H9 (cell line): Measurements from ENCODE around the gene C5orf22. TPM values are rescaled to one million over a fixed set of nuclear protein-coding genes. Genes with fewer than 3 reads are reported as not detected.

Source experiments
- DNase-seq: peaks from one replicate; pipeline ENCODE4 v3.0.0-alpha.2; 2017
- H2AFZ ChIP-seq: one replicate; pipeline ENCODE4 v1.6.1; 2013; ENCODE audit warnings: mild to moderate bottlenecking, low read length, control low read depth, moderate library complexity
- H2AK5ac ChIP-seq: 2 replicates; pipeline ENCODE4 v1.6.1; 2013; ENCODE audit warnings: low read length, control low read depth, mixed read lengths; ENCODE audit not compliant: insufficient read length
- H2BK120ac ChIP-seq: one replicate; pipeline ENCODE4 v1.6.1; 2013; ENCODE audit warnings: low read depth, mild to moderate bottlenecking, low read length, control low read depth, inconsistent platforms; ENCODE audit not compliant: poor library complexity, severe bottlenecking
- H2BK12ac ChIP-seq: 2 replicates; pipeline ENCODE4 v1.6.1; 2013; ENCODE audit warnings: low read length, control low read depth, mixed read lengths, low read depth; ENCODE audit not compliant: insufficient read length
- H2BK15ac ChIP-seq: 2 replicates; pipeline ENCODE4 v1.6.1; 2013; ENCODE audit warnings: low read depth, low read length, control low read depth
- H2BK20ac ChIP-seq: one replicate; pipeline ENCODE4 v1.6.1; 2013; ENCODE audit warnings: low read depth, mild to moderate bottlenecking, low read length, control low read depth, inconsistent platforms; ENCODE audit not compliant: poor library complexity, severe bottlenecking
- H2BK5ac ChIP-seq: 2 replicates; pipeline ENCODE4 v1.6.1; 2013; ENCODE audit warnings: low read length, control low read depth, mixed read lengths; ENCODE audit not compliant: insufficient read length
- H3K14ac ChIP-seq: 2 replicates; pipeline ENCODE4 v1.6.1; 2013; ENCODE audit warnings: low read length, control low read depth; ENCODE audit not compliant: insufficient read depth
- H3K18ac ChIP-seq: 2 replicates; pipeline ENCODE4 v1.6.1; 2013; ENCODE audit warnings: low read depth, mild to moderate bottlenecking, mixed read lengths, low read length, control low read depth; ENCODE audit not compliant: insufficient read length
- H3K23ac ChIP-seq: 2 replicates; pipeline ENCODE4 v1.6.1; 2013; ENCODE audit warnings: low read length, control low read depth, mixed read lengths, low read depth; ENCODE audit not compliant: insufficient read length
- H3K23me2 ChIP-seq: 2 replicates; pipeline ENCODE4 v1.6.1; 2013; ENCODE audit warnings: low read depth, mild to moderate bottlenecking, mixed read lengths, low read length, control low read depth; ENCODE audit not compliant: insufficient read length, poor library complexity, severe bottlenecking
- H3K27ac ChIP-seq: 2 replicates; pipeline ENCODE4 v1.5.1; 2013; ENCODE audit warnings: low read length, control low read depth, mixed read lengths, low read depth; ENCODE audit not compliant: insufficient read length
- H3K27me3 ChIP-seq: 2 replicates; pipeline ENCODE4 v1.6.1; 2013; ENCODE audit warnings: low read length, control low read depth, inconsistent platforms; ENCODE audit not compliant: insufficient read depth
- H3K4ac ChIP-seq: 2 replicates; pipeline ENCODE4 v1.6.1; 2013; ENCODE audit warnings: low read depth, mild to moderate bottlenecking, control low read depth, inconsistent platforms, low read length, moderate library complexity
- H3K4me1 ChIP-seq: 2 replicates; pipeline ENCODE4 v1.6.1; 2013; ENCODE audit warnings: low read length, control low read depth, inconsistent platforms; ENCODE audit not compliant: insufficient read depth
- H3K4me2 ChIP-seq: 2 replicates; pipeline ENCODE4 v1.6.1; 2013; ENCODE audit warnings: low read length, control low read depth, mixed read lengths; ENCODE audit not compliant: insufficient read length, insufficient read depth
- H3K56ac ChIP-seq: 2 replicates; pipeline ENCODE4 v1.6.1; 2013; ENCODE audit warnings: low read depth, mild to moderate bottlenecking, mixed read lengths, low read length, control low read depth; ENCODE audit not compliant: insufficient read length
- H3K79me1 ChIP-seq: 2 replicates; pipeline ENCODE4 v1.6.1; 2013; ENCODE audit warnings: low read depth, mild to moderate bottlenecking, moderate library complexity, low read length, control low read depth, inconsistent platforms; ENCODE audit not compliant: insufficient read depth, poor library complexity, severe bottlenecking
- H3K79me2 ChIP-seq: 2 replicates; pipeline ENCODE4 v1.6.1; 2013; ENCODE audit warnings: low read length, control low read depth, inconsistent platforms; ENCODE audit not compliant: insufficient read depth
- H3K9ac ChIP-seq: 2 replicates; pipeline ENCODE4 v1.6.1; 2013; ENCODE audit warnings: low read length, control low read depth, mixed read lengths; ENCODE audit not compliant: insufficient read length; ENCODE audit errors: extremely low read depth
- H3K9me3 ChIP-seq: one replicate; pipeline ENCODE4 v1.6.1; 2013; ENCODE audit warnings: low read depth, low read length, inconsistent platforms; ENCODE audit not compliant: control insufficient read depth
- H3T11ph ChIP-seq: one replicate; pipeline ENCODE4 v1.6.1; 2013; ENCODE audit warnings: mild to moderate bottlenecking, low read length, control low read depth, inconsistent platforms
- H4K20me1 ChIP-seq: one replicate; pipeline ENCODE4 v1.6.1; 2013; ENCODE audit not compliant: control insufficient read depth, insufficient read length, insufficient read depth
- H4K5ac ChIP-seq: 2 replicates; pipeline ENCODE4 v1.6.1; 2013; ENCODE audit warnings: low read depth, mild to moderate bottlenecking, mixed read lengths, low read length, control low read depth; ENCODE audit not compliant: insufficient read length
- H4K8ac ChIP-seq: replicated peaks from 2 replicates; pipeline ENCODE4 v1.6.1; 2013; ENCODE audit warnings: low read length, control low read depth, mixed read lengths, low read depth; ENCODE audit not compliant: insufficient read length
- H4K91ac ChIP-seq: 2 replicates; pipeline ENCODE4 v1.6.1; 2013; ENCODE audit warnings: low read depth, mild to moderate bottlenecking, moderate library complexity, mixed read lengths, low read length, control low read depth; ENCODE audit not compliant: insufficient read length
- H3K27ac Mint-ChIP-seq, 3 experiments: 2 replicates in 2 of 3; 3 replicates in 1 of 3; pipeline ENCODE4 v1.8.0; 2020 to 2021; ENCODE audit warnings: mixed read lengths in 3 of 3, mild to moderate bottlenecking in 1 of 3, moderate library complexity in 1 of 3
- H3K27me3 Mint-ChIP-seq: 2 replicates; pipeline ENCODE4 v1.8.0; 2021; ENCODE audit warnings: low read depth, mild to moderate bottlenecking, moderate library complexity, mixed read lengths
- H3K36me3 Mint-ChIP-seq, 3 experiments: 2 replicates in 2 of 3; 3 replicates in 1 of 3; pipeline ENCODE4 v1.8.0; 2020 to 2021; ENCODE audit warnings: low read depth in 3 of 3, mixed read lengths in 3 of 3; ENCODE audit not compliant: insufficient read depth in 1 of 3
- H3K4me1 Mint-ChIP-seq, 2 experiments: 2 replicates each; pipeline ENCODE4 v1.8.0; 2020; ENCODE audit warnings: mixed read lengths in 2 of 2
- H3K4me3 Mint-ChIP-seq, 2 experiments: 2 replicates in 1 of 2; 3 replicates in 1 of 2; pipeline ENCODE4 v1.8.0; 2020 to 2021; ENCODE audit warnings: mild to moderate bottlenecking in 2 of 2, mixed read lengths in 2 of 2, moderate library complexity in 1 of 2
- H3K9me3 Mint-ChIP-seq, 2 experiments: 2 replicates in 1 of 2; 3 replicates in 1 of 2; pipeline ENCODE4 v1.8.0; 2020; ENCODE audit warnings: mild to moderate bottlenecking in 2 of 2, mixed read lengths in 2 of 2, moderate library complexity in 1 of 2
- CTCF ChIP-seq: fragments of 200-600 bp; sonication (generic); conservative IDR thresholded peaks from 3 replicates; pipeline ENCODE4 v1.8.0; 2021; ENCODE audit warnings: antibody characterized with exemption, mild to moderate bottlenecking
- WGBS: extraction: QIAGEN DNeasy Blood & Tissue Kit; methylation state at CpG from one replicate; pipeline ENCODE4 v1.1.7; 2013; ENCODE audit warnings: missing lambda C conversion rate, low lambda C conversion rate, mixed read lengths; ENCODE audit not compliant: insufficient read length; ENCODE audit errors: extremely low coverage; 5-methylcytosine and 5-hydroxymethylcytosine counted together
- total RNA-seq: library from RNA; stranded (reverse); gene quantifications from 2 replicates; pipeline ENCODE4 v1.2.1, GENCODE V29; 2021

Gene C5orf22
- total RNA-seq, 1 experiment from 2014 or later, result 34.0 TPM

GRCh38 chr5:31587546-31587945, 55.4 kb downstream of the C5orf22 start:
- peaks cover 2 to 12% (median 4%) of the 10 kb centered on the region in 3 experiments; a peak in 5 of 7 replicates for H3K36me3 Mint-ChIP-seq
- Histone ChIP-seq H3K14ac (no peak overlapping the region), H3K79me2 (no peaks in the 10 kb centered on the region), H2BK5ac (no peak overlapping the region), H3K79me1 (no peaks in the 10 kb centered on the region), H3K4me2 (no peak overlapping the region), H2BK12ac (no peak overlapping the region), H2BK15ac (no peak overlapping the region), H2BK20ac (no peak overlapping the region), H3K56ac (no peak overlapping the region), H3K23ac (no peak overlapping the region), H4K5ac (no peak overlapping the region), H3K23me2 (no peaks in the 10 kb centered on the region), H3K18ac (no peak overlapping the region), H3K9me3 (no peaks in the 10 kb centered on the region), H3K4me1 (no peaks in the 10 kb centered on the region; the same call in 1 of the 2 replicates), H3K27me3 (no peaks in the 10 kb centered on the region), H3K4ac (no peak overlapping the region), H2AFZ (no peak overlapping the region), H2BK120ac (no peak overlapping the region), H2AK5ac (no peak overlapping the region), H4K91ac (no peak overlapping the region), H4K20me1 (no peaks in the 10 kb centered on the region), H3T11ph (no peak overlapping the region), H4K8ac (no peak overlapping the region), H3K27ac (no peak overlapping the region), H3K9ac (no peak overlapping the region)
- TF ChIP-seq CTCF, result no peak
- peak; percentile 78 for DNase-seq
- no CpG with 5 or more reads among the region's 5 CpGs for WGBS
- no peaks in the 10 kb centered on the region for H3K27me3 Mint-ChIP-seq
- no peak overlapping the region for H3K27ac Mint-ChIP-seq
- peaks cover 13 to 16% of the 10 kb centered on the region in 2 experiments for H3K9me3 Mint-ChIP-seq
- H3K4me1 Mint-ChIP-seq, result peaks cover 6 to 14% of the 10 kb centered on the region in 2 experiments
- H3K4me3 Mint-ChIP-seq, result no peak overlapping the region
